HL-60/S4 (cell line): ENCODE data around the gene CMIP.

Source experiments
- in situ Hi-C: fragments of 300-500 bp; cut with MboI; formaldehyde crosslinking; loops from 2 replicates; pipeline ENCODE4 v1.14.3; 2022; ENCODE audit warnings: low sequenced_read_pairs

The CMIP gene

GRCh38 chr16:81547194-81547938 lies 102.8 kb downstream of the CMIP start:
- in situ Hi-C loops: no loop called here

- in situ Hi-C loops: no loop called here
Observed at GRCh38 chr16:81547939-81548216, 103.3 kb downstream of the CMIP start.

GRCh38 chr16:81548551-81548875 lies 103.9 kb downstream of the CMIP start:
- in situ Hi-C loops: no loop called here

GRCh38 chr16:81548876-81549546 lies 104.4 kb downstream of the CMIP start:
- in situ Hi-C loops: no loop called here

- in situ Hi-C loops: no loop called here
Observed at GRCh38 chr16:81549547-81550431, 105.2 kb downstream of the CMIP start.

GRCh38 chr16:81550432-81550808 lies 105.8 kb downstream of the CMIP start:
- in situ Hi-C loops: no loop called here

GRCh38 chr16:81551151-81551808 lies 106.7 kb downstream of the CMIP start:
- in situ Hi-C loops: no loop called here

- in situ Hi-C loops: no loop called here
Observed at GRCh38 chr16:81551821-81552304, 107.3 kb downstream of the CMIP start.

GRCh38 chr16:81552743-81553079 lies 108.1 kb downstream of the CMIP start:
- in situ Hi-C loops: no loop called here

- in situ Hi-C loops: no loop called here
Observed at GRCh38 chr16:81553080-81553813, 108.6 kb downstream of the CMIP start.

GRCh38 chr16:81553814-81554675 lies 109.4 kb downstream of the CMIP start:
- in situ Hi-C loops: no loop called here

- in situ Hi-C loops: no loop called here
Observed at GRCh38 chr16:81554979-81555378, 110.4 kb downstream of the CMIP start.

- in situ Hi-C loops: no loop called here
Observed at GRCh38 chr16:81555660-81556059, 111.1 kb downstream of the CMIP start.

- in situ Hi-C loops: no loop called here
Observed at GRCh38 chr16:81556715-81557284, 112.2 kb downstream of the CMIP start.

GRCh38 chr16:81558077-81558443 lies 113.5 kb downstream of the CMIP start:
- in situ Hi-C loops: no loop called here

GRCh38 chr16:81558444-81559175 lies 114.0 kb downstream of the CMIP start:
- in situ Hi-C loops: no loop called here

- in situ Hi-C loops: no loop called here
Observed at GRCh38 chr16:81560979-81561657, 116.5 kb downstream of the CMIP start.

GRCh38 chr16:81562174-81562849 lies 117.7 kb downstream of the CMIP start:
- in situ Hi-C loops: no loop called here
